ENCODE results near the gene ALK. TPM values are rescaled to one million over a fixed set of nuclear protein-coding genes. Genes with fewer than 3 reads are reported as not detected.

ALK gene
- total and polyA plus RNA-seq, 2 donors (not counting 1 experiment from before 2014, with no cell fraction given): not detected

- intact Hi-C loops (cut with micrococcal nuclease): no loop called here
- Histone ChIP-seq H3K4me1 (ENCODE audit: control insufficient read depth in 2 of 2, insufficient read depth in 2 of 2, low read length in 2 of 2) (no peaks in the 10 kb centered on the region), H2AFZ (ENCODE audit: insufficient read depth, low read depth, low read length, poor library complexity, severe bottlenecking) (no peak overlapping the region), H3K9ac (ENCODE audit: low read length) (no peak overlapping the region), H4K20me1 (ENCODE audit: control insufficient read depth, insufficient read depth, low read length, poor library complexity, severe bottlenecking) (no peaks in the 10 kb centered on the region), H3K79me2 (ENCODE audit: control insufficient read depth, insufficient read depth, low read length) (no peaks in the 10 kb centered on the region), H3K4me2 (replicated peaks; ENCODE audit: low read depth, low read length, poor library complexity, severe bottlenecking) (no peak overlapping the region), H3K4me3 (ENCODE audit: control extremely low read depth in 1 of 5, extremely low read depth in 1 of 5, insufficient read depth in 1 of 5, low read depth in 2 of 5, low read length in 4 of 5) (no peak overlapping the region), H3K9me3 (ENCODE audit: control extremely low read depth in 1 of 3, control insufficient read depth in 2 of 3, insufficient read depth in 1 of 3, low read length in 2 of 3) (peaks cover 0 to 2% (median 0%) of the 10 kb centered on the region in 3 donors), H3K27me3 (replicated peaks in 1 of 4; ENCODE audit: control extremely low read depth in 1 of 4, control insufficient read depth in 3 of 4, insufficient read depth in 4 of 4, low read length in 3 of 4) (no peaks in the 10 kb centered on the region), H3K36me3 (replicated peaks in 1 of 2; ENCODE audit: control extremely low read depth in 1 of 2, control insufficient read depth in 1 of 2, extremely low read depth in 1 of 2, insufficient read depth in 2 of 2, low read length in 1 of 2) (no peaks in the 10 kb centered on the region), H3K27ac (ENCODE audit: low read length in 2 of 2) (no peak overlapping the region)
- no CpG with 5 or more reads among the region's 3 CpGs for WGBS (ENCODE audit: insufficient coverage)
- H3K9me3 Mint-ChIP-seq (ENCODE audit: insufficient read depth): peaks cover 2% of the 10 kb centered on the region
- peaks cover 7% of the 10 kb centered on the region for H3K4me1 Mint-ChIP-seq
- no peak overlapping the region for H3K4me3 Mint-ChIP-seq
- ChIA-PET POLR2A (no interaction called here), CTCF (no interaction called here)
- H3K27me3 Mint-ChIP-seq: peaks cover 3% of the 10 kb centered on the region
- TF ChIP-seq CTCF (IDR thresholded peaks at IDR 0.05): no peak
- no peak for TF ChIP-seq EZH2 (IDR thresholded peaks at IDR 0.05; ENCODE audit: borderline replicate concordance, insufficient read depth, low read depth, low read length, poor library complexity, severe bottlenecking)
- no peak overlapping the region for H3K27ac Mint-ChIP-seq
- ATAC-seq (ENCODE audit: low read depth): no peak
- DNase-seq: no peak
Observed at GRCh38 chr2:29192526-29192925, 728.9 kb downstream of the ALK start.

GRCh38 chr2:29191817-29192216 is 729.6 kb downstream of the ALK start:
- Histone ChIP-seq H3K4me2 (replicated peaks; ENCODE audit: low read depth, low read length, poor library complexity, severe bottlenecking) (no peak overlapping the region), H3K27me3 (replicated peaks in 1 of 4; ENCODE audit: control extremely low read depth in 1 of 4, control insufficient read depth in 3 of 4, insufficient read depth in 4 of 4, low read length in 3 of 4) (no peaks in the 10 kb centered on the region), H3K36me3 (replicated peaks in 1 of 2; ENCODE audit: control extremely low read depth in 1 of 2, control insufficient read depth in 1 of 2, extremely low read depth in 1 of 2, insufficient read depth in 2 of 2, low read length in 1 of 2) (no peaks in the 10 kb centered on the region), H3K4me1 (ENCODE audit: control insufficient read depth in 2 of 2, insufficient read depth in 2 of 2, low read length in 2 of 2) (no peaks in the 10 kb centered on the region), H3K79me2 (ENCODE audit: control insufficient read depth, insufficient read depth, low read length) (no peaks in the 10 kb centered on the region), H2AFZ (ENCODE audit: insufficient read depth, low read depth, low read length, poor library complexity, severe bottlenecking) (no peak overlapping the region), H3K27ac (ENCODE audit: low read length in 2 of 2) (no peak overlapping the region), H4K20me1 (ENCODE audit: control insufficient read depth, insufficient read depth, low read length, poor library complexity, severe bottlenecking) (no peaks in the 10 kb centered on the region), H3K4me3 (ENCODE audit: control extremely low read depth in 1 of 5, extremely low read depth in 1 of 5, insufficient read depth in 1 of 5, low read depth in 2 of 5, low read length in 4 of 5) (no peak overlapping the region), H3K9ac (ENCODE audit: low read length) (no peak overlapping the region), H3K9me3 (ENCODE audit: control extremely low read depth in 1 of 3, control insufficient read depth in 2 of 3, insufficient read depth in 1 of 3, low read length in 2 of 3) (peaks cover 0 to 6% (median 0%) of the 10 kb centered on the region in 3 donors)
- H3K27me3 Mint-ChIP-seq: peaks cover 3% of the 10 kb centered on the region
- POLR2A ChIA-PET: no interaction called here
- intact Hi-C loops (cut with micrococcal nuclease): no loop called here
- H3K9me3 Mint-ChIP-seq (ENCODE audit: insufficient read depth): peaks cover 2% of the 10 kb centered on the region
- ATAC-seq (ENCODE audit: low read depth): no peak
- WGBS (ENCODE audit: insufficient coverage): 100% methylated on average over 2 of the region's 6 CpGs
- H3K27ac Mint-ChIP-seq: no peak overlapping the region
- no peak overlapping the region for H3K4me3 Mint-ChIP-seq
- no peak for DNase-seq
- TF ChIP-seq EZH2 (IDR thresholded peaks at IDR 0.05; ENCODE audit: borderline replicate concordance, insufficient read depth, low read depth, low read length, poor library complexity, severe bottlenecking) (no peak), CTCF (IDR thresholded peaks at IDR 0.05) (no peak)
- H3K4me1 Mint-ChIP-seq: peaks cover 7% of the 10 kb centered on the region
- CTCF ChIA-PET: no interaction called here
